ENCODE results near the gene CDK6.

DNA sequence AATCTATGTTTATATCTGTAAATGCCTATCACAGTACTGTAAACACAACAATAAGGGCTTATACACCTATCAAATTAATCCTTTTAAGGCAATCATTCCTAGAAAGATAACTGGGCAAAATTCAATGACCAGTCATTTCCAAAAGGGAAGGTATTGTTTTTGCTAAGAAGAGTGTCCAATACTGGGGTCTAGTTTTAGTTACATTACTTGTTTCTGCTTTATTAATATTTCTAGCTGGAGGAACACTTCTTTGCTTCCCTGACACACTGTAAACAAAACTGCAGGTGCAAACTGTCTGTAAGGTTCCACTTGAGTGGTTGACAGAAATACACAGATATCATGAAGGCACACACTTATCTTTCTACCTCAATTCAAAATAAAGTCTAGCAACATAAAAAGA, 162.0 kb downstream of the CDK6 start:
- TF ChIP-seq, protein P1, sequence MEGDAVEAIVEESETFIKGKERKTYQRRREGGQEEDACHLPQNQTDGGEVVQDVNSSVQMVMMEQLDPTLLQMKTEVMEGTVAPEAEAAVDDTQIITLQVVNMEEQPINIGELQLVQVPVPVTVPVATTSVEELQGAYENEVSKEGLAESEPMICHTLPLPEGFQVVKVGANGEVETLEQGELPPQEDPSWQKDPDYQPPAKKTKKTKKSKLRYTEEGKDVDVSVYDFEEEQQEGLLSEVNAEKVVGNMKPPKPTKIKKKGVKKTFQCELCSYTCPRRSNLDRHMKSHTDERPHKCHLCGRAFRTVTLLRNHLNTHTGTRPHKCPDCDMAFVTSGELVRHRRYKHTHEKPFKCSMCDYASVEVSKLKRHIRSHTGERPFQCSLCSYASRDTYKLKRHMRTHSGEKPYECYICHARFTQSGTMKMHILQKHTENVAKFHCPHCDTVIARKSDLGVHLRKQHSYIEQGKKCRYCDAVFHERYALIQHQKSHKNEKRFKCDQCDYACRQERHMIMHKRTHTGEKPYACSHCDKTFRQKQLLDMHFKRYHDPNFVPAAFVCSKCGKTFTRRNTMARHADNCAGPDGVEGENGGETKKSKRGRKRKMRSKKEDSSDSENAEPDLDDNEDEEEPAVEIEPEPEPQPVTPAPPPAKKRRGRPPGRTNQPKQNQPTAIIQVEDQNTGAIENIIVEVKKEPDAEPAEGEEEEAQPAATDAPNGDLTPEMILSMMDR (IDR thresholded peaks at IDR 0.05; ENCODE audit: low read length) = no peak
- no peak for TF ChIP-seq EZH2 (IDR thresholded peaks at IDR 0.05; ENCODE audit: borderline replicate concordance, low read length)

All from OCI-LY1 (cell line).